ENCODE measurements around the gene NRP1.

DNA sequence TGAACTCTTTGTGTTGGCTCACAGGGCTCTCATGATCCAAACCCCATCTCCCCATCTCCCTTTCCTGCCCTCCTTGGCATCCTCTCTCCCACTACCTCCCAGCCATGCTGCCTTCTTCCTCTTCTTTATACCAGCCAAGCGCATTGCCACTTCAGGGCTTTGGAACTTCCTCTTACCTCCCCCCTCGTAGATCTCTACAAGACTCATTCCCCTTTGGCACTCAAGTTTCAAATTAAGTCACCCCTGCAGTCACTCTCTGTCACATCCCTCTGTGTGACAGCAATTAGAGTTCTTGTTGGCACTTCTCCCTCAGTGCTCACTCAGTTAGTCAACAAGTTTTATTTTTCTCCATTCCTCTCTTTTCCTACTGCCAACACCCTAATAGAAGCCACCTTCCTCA is 20.8 kb upstream of the NRP1 start:
- TF ChIP-seq, protein P1, sequence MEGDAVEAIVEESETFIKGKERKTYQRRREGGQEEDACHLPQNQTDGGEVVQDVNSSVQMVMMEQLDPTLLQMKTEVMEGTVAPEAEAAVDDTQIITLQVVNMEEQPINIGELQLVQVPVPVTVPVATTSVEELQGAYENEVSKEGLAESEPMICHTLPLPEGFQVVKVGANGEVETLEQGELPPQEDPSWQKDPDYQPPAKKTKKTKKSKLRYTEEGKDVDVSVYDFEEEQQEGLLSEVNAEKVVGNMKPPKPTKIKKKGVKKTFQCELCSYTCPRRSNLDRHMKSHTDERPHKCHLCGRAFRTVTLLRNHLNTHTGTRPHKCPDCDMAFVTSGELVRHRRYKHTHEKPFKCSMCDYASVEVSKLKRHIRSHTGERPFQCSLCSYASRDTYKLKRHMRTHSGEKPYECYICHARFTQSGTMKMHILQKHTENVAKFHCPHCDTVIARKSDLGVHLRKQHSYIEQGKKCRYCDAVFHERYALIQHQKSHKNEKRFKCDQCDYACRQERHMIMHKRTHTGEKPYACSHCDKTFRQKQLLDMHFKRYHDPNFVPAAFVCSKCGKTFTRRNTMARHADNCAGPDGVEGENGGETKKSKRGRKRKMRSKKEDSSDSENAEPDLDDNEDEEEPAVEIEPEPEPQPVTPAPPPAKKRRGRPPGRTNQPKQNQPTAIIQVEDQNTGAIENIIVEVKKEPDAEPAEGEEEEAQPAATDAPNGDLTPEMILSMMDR (IDR thresholded peaks at IDR 0.05 in 8 of 11, conservative IDR thresholded peaks at IDR 0.05 in 3 of 11), result no peak
- TF ChIP-seq POLR2A (IDR thresholded peaks at IDR 0.05), result no peak

Measured in spleen (tissue), 7 donors.